ENCODE results near the gene EXOC4.

DNA sequence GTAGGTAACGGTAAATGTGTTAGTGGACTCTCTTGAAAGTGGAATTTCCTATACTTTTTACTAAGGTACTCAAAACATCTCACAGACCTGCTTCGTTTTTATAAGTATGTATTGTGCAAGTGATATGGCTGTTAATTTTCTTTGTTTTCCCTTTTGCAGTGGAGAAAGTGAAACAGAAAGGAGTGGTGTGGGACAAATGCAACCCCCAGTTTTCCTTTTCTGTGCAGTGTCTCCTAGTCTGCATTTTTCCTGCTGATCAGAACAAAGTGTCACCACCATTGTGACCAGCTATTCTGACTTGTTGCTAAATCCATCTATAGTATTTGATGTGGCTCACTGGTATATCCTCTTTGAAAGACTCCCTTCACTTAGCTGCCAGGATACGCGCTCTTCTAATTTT is 410.0 kb downstream of the EXOC4 start:
- no peak for TF ChIP-seq POLR2A (IDR thresholded peaks at IDR 0.05; ENCODE audit: control extremely low read depth in 1 of 2, low read depth in 2 of 2, low read length in 2 of 2)
- TF ChIP-seq CEBPB (IDR thresholded peaks at IDR 0.05; ENCODE audit: low read depth, low read length), result no peak
- TF ChIP-seq, protein P1, sequence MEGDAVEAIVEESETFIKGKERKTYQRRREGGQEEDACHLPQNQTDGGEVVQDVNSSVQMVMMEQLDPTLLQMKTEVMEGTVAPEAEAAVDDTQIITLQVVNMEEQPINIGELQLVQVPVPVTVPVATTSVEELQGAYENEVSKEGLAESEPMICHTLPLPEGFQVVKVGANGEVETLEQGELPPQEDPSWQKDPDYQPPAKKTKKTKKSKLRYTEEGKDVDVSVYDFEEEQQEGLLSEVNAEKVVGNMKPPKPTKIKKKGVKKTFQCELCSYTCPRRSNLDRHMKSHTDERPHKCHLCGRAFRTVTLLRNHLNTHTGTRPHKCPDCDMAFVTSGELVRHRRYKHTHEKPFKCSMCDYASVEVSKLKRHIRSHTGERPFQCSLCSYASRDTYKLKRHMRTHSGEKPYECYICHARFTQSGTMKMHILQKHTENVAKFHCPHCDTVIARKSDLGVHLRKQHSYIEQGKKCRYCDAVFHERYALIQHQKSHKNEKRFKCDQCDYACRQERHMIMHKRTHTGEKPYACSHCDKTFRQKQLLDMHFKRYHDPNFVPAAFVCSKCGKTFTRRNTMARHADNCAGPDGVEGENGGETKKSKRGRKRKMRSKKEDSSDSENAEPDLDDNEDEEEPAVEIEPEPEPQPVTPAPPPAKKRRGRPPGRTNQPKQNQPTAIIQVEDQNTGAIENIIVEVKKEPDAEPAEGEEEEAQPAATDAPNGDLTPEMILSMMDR (IDR thresholded peaks at IDR 0.05; ENCODE audit: control extremely low read depth in 1 of 3, insufficient read depth in 1 of 3, low read depth in 1 of 3, low read length in 3 of 3), result no peak
